Adipocyte (in vitro differentiated cells): ENCODE results near the gene ZFYVE16.
"Not testable (repeated sequence)": the region's sequence is repeated elsewhere in the genome, so short reads cannot be mapped to it uniquely, and the experiment has no call there.

Experiments
- DNase-seq: peaks from one replicate; pipeline ENCODE4 v3.0.0-alpha.2; 2015; ENCODE audit warnings: low read depth
- H3K27me3 ChIP-seq: replicated peaks from 2 replicates; pipeline ENCODE4 v1.7.0; 2013; ENCODE audit warnings: mild to moderate bottlenecking, low read length, moderate library complexity; ENCODE audit not compliant: control insufficient read depth, insufficient read depth
- H3K36me3 ChIP-seq: 2 replicates; pipeline ENCODE4 v1.7.0; 2013; ENCODE audit warnings: low read length, mild to moderate bottlenecking, moderate library complexity; ENCODE audit not compliant: control insufficient read depth, insufficient read depth, severe bottlenecking
- H3K4me1 ChIP-seq: 2 replicates; pipeline ENCODE4 v1.7.0; 2013; ENCODE audit warnings: mild to moderate bottlenecking, low read length, moderate library complexity; ENCODE audit not compliant: control insufficient read depth, insufficient read depth
- H3K4me3 ChIP-seq: 2 replicates; pipeline ENCODE4 v1.7.0; 2013; ENCODE audit warnings: mild to moderate bottlenecking, low read length, moderate library complexity
- H3K9ac ChIP-seq: 2 replicates; pipeline ENCODE4 v1.7.0; 2013; ENCODE audit warnings: mild to moderate bottlenecking, low read length, moderate library complexity
- H3K9me3 ChIP-seq: 2 replicates; pipeline ENCODE4 v1.7.0; 2013; ENCODE audit warnings: mild to moderate bottlenecking, low read length, moderate library complexity; ENCODE audit not compliant: control insufficient read depth

Gene ZFYVE16

DNA sequence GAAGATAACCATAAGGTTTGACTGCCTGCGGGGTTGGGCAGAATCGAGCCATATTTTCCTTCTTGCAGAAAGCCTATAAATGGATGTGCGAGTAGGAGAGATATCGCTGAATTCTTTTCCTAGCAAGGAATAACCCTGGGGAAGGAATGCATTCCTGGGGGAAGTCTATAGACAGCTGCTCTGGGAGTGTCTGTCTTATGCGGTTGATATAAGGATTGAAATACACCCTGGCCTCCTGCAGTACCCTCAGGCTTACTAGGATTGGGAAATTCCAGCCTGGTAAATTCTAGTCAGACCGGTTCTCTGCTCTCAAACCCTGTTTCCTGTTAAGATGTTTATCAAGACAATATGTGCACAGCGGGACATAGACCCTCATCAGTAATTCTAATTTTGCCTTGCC lies 85.6 kb downstream of the ZFYVE16 start:
- peak; percentile 26 for DNase-seq
- not testable (repeated sequence) for H3K4me1 ChIP-seq, H3K9ac ChIP-seq

GRCh38 chr5:80495891-80496290 lies 88.0 kb downstream of the ZFYVE16 start:
- no peak overlapping the region for H3K9ac ChIP-seq
- H3K4me3 ChIP-seq = no peak overlapping the region
- H3K36me3 ChIP-seq = no peaks in the 10 kb centered on the region
- H3K9me3 ChIP-seq = no peaks in the 10 kb centered on the region
- no peaks in the 10 kb centered on the region for H3K27me3 ChIP-seq
- H3K4me1 ChIP-seq = no peaks in the 10 kb centered on the region
- no peak for DNase-seq

More for the DNA sequence above, 85.6 kb downstream of the ZFYVE16 start:
- not testable (repeated sequence) for H3K36me3 ChIP-seq, H3K9me3 ChIP-seq, H3K27me3 ChIP-seq, H3K4me3 ChIP-seq

- Histone ChIP-seq H3K9ac (no peak overlapping the region), H3K36me3 (no peaks in the 10 kb centered on the region), H3K27me3 (no peaks in the 10 kb centered on the region), H3K4me1 (peaks cover 4% of the 10 kb centered on the region), H3K4me3 (no peak overlapping the region), H3K9me3 (no peaks in the 10 kb centered on the region)
- no peak for DNase-seq
These were observed 94.9 kb downstream of the ZFYVE16 start for GRCh38 chr5:80502800-80503199.

- no peak overlapping the region for H3K4me3 ChIP-seq
- no peak overlapping the region for H3K9ac ChIP-seq
- H3K36me3 ChIP-seq = no peaks in the 10 kb centered on the region
- DNase-seq = no peak
- peaks cover 4% of the 10 kb centered on the region for H3K4me1 ChIP-seq
- no peaks in the 10 kb centered on the region for H3K9me3 ChIP-seq
- H3K27me3 ChIP-seq = no peaks in the 10 kb centered on the region
These were observed 95.8 kb downstream of the ZFYVE16 start for GRCh38 chr5:80503641-80504040.

GRCh38 chr5:80504833-80505232 lies 97.0 kb downstream of the ZFYVE16 start:
- no peak overlapping the region for H3K4me3 ChIP-seq
- H3K36me3 ChIP-seq = no peaks in the 10 kb centered on the region
- no peak overlapping the region for H3K9ac ChIP-seq
- no peaks in the 10 kb centered on the region for H3K27me3 ChIP-seq
- DNase-seq = no peak
- H3K4me1 ChIP-seq = peaks cover 4% of the 10 kb centered on the region
- H3K9me3 ChIP-seq = no peaks in the 10 kb centered on the region

GRCh38 chr5:80507663-80508062 lies 99.8 kb downstream of the ZFYVE16 start:
- Histone ChIP-seq H3K36me3 (no peaks in the 10 kb centered on the region), H3K4me3 (no peak overlapping the region), H3K4me1 (peaks cover 1% of the 10 kb centered on the region), H3K9ac (no peak overlapping the region), H3K9me3 (no peaks in the 10 kb centered on the region), H3K27me3 (no peaks in the 10 kb centered on the region)
- no peak for DNase-seq

DNA sequence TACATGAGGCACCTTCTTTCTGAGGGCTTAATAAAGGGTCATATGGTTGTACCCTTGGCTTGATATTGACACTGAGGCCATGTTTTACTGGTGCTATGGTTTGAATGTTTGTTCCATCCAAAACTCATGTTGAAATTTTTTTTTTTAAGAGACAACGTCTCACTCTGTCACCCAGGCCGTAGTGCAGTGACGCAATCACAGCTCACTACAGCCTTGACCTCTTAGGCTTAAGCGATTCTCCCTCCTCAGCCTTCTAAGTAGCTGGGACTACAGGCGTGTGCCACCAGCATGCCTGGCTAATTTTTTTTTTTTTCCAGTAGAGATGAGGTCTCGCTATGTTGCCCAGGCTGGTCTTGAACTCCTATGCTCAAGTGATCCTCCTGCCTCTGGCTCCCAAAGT lies 101.0 kb downstream of the ZFYVE16 start:
- H3K9ac ChIP-seq = no peak overlapping the region
- no peaks in the 10 kb centered on the region for H3K36me3 ChIP-seq
- no peak overlapping the region for H3K4me3 ChIP-seq
- H3K9me3 ChIP-seq = no peaks in the 10 kb centered on the region
- no peaks in the 10 kb centered on the region for H3K27me3 ChIP-seq
- no peak for DNase-seq
- no peaks in the 10 kb centered on the region for H3K4me1 ChIP-seq

- Histone ChIP-seq H3K9me3 (no peaks in the 10 kb centered on the region), H3K4me1 (no peaks in the 10 kb centered on the region), H3K27me3 (no peaks in the 10 kb centered on the region), H3K9ac (no peak overlapping the region), H3K4me3 (no peak overlapping the region), H3K36me3 (no peaks in the 10 kb centered on the region)
- no peak for DNase-seq
These were observed 101.5 kb downstream of the ZFYVE16 start for GRCh38 chr5:80509362-80509761.

DNA sequence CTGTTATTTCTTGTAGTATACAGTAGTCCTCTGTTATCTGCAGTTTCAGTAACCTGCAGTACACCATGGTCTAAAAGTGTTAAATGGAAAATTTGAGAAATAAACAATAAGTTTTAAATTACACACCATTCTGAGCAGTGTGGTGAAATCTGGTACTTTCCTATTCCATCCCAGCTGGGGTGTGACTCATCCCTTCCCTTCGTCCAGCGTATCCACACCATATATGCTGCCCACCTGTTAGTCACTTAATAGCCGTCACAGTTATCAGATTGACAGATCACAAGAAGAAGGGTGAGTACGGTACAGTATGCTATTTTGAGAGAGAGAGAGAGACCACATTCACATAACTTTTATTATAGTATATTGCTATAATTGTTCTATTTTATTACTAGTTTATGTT lies 109.0 kb downstream of the ZFYVE16 start:
- no peaks in the 10 kb centered on the region for H3K27me3 ChIP-seq
- no peak overlapping the region for H3K4me3 ChIP-seq
- DNase-seq = peak; percentile 72
- no peaks in the 10 kb centered on the region for H3K9me3 ChIP-seq
- H3K4me1 ChIP-seq = no peaks in the 10 kb centered on the region
- H3K9ac ChIP-seq = no peak overlapping the region
- peaks cover 5% of the 10 kb centered on the region for H3K36me3 ChIP-seq
